Ovary (tissue), 3 donors: ENCODE measurements around the gene SLC9A9.

Experiments
- CTCF ChIP-seq, 3 donors: fragments of 450-650 bp in 2 of 3; fragments of 200-600 bp in 1 of 3; IDR thresholded peaks; one replicate each; pipeline versions ENCODE4 v1.5.1 to v1.8.0; 2016 to 2022; ENCODE audit warnings: antibody characterized with exemption in 3 of 3, mild to moderate bottlenecking in 1 of 3
- EP300 ChIP-seq: sonication (generic); formaldehyde crosslinking; IDR thresholded peaks from one replicate; pipeline ENCODE4 v1.6.1; 2017; ENCODE audit warnings: antibody characterized with exemption
- POLR2A ChIP-seq: fragments of 450-650 bp; IDR thresholded peaks from one replicate; pipeline ENCODE4 v1.6.1; 2017; ENCODE audit warnings: antibody characterized with exemption, mild to moderate bottlenecking, moderate library complexity
- donor health status: DM: no; HTN: no; CAD: no.

DNA sequence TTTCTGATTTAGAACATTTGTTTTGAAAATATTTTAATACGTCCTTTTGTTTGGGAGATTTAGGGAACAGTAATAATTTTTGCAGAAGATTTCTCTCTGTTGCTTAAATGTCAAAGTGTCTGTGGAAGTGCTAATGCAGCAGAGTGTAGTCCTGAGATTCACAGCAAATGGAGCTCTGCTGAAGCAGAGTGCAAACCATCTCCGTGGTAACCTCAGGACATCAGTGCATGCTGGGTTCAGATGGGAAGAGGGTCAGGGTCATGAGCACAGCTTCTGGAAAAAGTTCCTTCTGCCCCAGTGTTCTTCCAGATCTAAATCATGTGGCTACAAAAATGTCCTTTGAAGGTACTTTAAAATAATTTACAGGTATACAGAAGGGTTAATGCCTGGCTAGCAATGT lies 39.9 kb upstream of the SLC9A9 start:
- TF ChIP-seq CTCF (IDR thresholded peaks at IDR 0.05), result no peak
- TF ChIP-seq POLR2A, result no peak
- TF ChIP-seq EP300, result no peak
